Right lung (tissue), 10 donors: ENCODE measurements around the gene CLEC4M. TPM values are rescaled to one million over a fixed set of nuclear protein-coding genes. Genes with fewer than 3 reads are reported as not detected.

Experiments used
- DNase-seq, 2 donors: peaks; one replicate each; pipeline ENCODE4 v3.0.0-alpha.2; 2013
- long read RNA-seq, 8 donors: transcript quantifications; one replicate each; lab custom pipeline, GENCODE V29; 2026
- polyA plus RNA-seq, 5 donors: library from polyadenylated mRNA; unstranded; fragments of 120-200 nt; gene quantifications; one replicate each; pipeline versions ENCODE4 v1.2.1 to v1.2.3, GENCODE V29; 2013; ENCODE audit warnings: inconsistent platforms in 1 of 5, low replicate concordance in 1 of 5; ENCODE audit not compliant: insufficient read length in 5 of 5, insufficient read depth in 1 of 5

CLEC4M gene, protein sequence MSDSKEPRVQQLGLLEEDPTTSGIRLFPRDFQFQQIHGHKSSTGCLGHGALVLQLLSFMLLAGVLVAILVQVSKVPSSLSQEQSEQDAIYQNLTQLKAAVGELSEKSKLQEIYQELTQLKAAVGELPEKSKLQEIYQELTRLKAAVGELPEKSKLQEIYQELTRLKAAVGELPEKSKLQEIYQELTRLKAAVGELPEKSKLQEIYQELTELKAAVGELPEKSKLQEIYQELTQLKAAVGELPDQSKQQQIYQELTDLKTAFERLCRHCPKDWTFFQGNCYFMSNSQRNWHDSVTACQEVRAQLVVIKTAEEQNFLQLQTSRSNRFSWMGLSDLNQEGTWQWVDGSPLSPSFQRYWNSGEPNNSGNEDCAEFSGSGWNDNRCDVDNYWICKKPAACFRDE
- polyA plus RNA-seq, result 1 to 10 TPM in 3 of 5 donors, under 1 TPM in 2; 0.85 to 2.3 (median 1.4) TPM
- long read RNA-seq, donor 1, result 0 reads
- long read RNA-seq, donor 2, result 0 reads
- long read RNA-seq, donor 3, result 0 reads
- long read RNA-seq, donor 4, result 0 reads
- long read RNA-seq, donor 5, partial matches to known transcripts, result 5 of 6 reads
- long read RNA-seq, donor 5, other reads (novel, unspliced or antisense), result 0 of 6 reads
- long read RNA-seq, donor 6, result 0 reads
- long read RNA-seq, donor 7, result 0 reads
- long read RNA-seq, donor 8, partial matches to known transcripts, result 0 of 1 reads
- long read RNA-seq, donor 8, other reads (novel, unspliced or antisense), result 0 of 1 reads

DNA sequence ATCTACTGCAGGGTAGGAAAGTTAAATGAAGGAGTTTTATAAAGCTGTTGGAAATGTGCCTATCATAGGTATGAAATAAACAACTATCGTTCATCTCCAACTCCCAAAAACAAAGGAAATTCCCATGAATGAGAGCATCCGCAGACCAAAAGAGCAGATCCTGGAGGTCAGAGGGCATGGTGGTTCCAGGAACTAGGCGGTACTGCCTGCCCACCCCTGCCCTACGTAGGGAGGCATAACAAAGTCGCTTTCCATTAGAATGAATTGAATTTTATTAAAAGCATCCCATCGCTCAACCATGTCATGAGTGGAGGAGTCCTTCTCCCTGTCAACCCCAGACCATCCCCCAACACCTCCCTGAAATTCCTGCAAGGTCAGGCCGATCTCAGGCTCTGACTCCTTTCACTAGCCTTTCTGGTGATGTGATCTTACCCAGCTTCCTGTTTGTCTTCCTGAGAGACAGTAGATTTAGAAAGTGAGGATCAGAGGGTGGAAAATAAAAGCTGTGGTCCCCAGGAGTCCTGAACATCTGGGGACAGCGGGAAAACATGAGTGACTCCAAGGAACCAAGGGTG, at the start of gene CLEC4M:
Gene CLEC4M (plus strand): TSS at position 525 of the 575 bp plus-strand sequence. CDS start 24 bp downstream, at position 549.
- no peak for DNase-seq

DNA sequence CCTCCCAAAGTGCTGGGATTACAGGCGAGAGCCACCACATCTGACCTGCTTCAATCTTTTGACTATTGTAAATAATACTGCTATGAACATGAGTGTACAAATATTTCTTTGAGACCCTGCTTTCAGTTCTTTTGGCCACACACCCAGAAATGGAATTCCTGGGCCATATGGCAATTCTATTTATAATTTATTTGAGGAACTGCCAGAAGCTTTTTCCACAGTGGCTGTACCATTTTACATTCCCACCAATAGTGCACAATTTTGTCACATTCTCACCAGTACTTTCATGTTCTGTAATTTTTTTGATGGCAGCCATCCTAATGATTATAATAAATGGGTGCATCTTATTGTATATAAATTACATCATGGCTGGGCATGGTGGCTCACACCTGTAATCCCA, 47.4 kb upstream of the CLEC4M start:
- no peak for DNase-seq

DNA sequence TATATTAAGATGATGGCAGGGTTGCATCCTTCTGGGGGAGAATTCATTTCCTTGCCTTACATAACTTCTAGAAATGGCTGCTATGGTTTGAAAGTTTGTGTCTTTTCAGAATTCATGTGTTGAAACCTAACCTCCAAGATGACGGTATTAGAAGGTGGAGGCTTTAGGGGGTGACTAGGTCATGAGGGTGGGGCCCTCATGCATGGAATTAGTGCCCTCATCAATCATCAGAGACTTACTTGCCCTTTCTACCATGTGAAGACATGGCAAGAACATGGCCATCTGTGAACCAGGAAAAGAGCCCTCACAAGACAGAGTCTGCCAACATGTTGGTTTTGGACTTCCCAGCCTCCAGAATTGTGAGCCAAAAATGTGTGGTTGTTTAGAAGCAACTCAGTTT, 46.3 kb upstream of the CLEC4M start:
- no peak for DNase-seq

DNA sequence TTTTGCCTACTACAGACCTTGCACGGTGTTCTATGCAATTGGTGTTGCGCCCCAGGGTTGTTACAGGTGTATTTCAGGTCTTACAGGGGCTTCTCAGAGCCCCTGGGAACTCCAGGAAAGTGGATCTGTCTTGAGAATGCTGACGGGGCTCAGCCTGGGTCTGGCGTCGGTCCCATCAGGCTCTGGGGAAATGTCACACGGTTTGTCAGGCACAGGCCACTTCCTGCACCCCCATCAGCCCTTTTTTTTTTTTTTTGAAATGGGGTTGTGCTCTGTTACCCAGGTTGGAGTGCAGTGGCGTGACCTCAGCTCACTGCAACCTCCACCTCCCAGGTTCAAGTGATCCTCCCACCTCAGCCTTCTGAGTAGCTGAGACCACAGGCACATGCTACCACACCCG, 44.4 kb upstream of the CLEC4M start:
- DNase-seq, result no peak

DNA sequence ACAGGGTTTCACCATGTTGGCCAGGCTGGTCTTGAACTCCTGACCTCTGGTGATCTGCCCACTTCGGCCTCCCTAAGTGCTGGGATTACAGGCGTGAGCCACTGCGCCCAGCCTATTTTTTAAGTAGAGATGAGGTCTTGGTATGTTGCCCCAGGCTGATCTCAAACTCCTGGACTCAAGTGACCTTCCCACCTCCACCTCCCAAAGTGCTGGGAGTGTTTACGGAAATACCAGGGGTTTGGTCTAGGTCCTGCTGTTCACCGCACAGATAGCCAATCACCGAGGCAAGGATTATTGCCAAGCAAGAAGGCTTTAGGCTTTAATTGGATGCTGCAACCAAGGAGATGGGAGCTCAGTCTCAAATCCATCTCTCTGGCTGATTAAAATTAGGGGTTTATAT, 42.7 kb upstream of the CLEC4M start:
- DNase-seq, result no peak

DNA sequence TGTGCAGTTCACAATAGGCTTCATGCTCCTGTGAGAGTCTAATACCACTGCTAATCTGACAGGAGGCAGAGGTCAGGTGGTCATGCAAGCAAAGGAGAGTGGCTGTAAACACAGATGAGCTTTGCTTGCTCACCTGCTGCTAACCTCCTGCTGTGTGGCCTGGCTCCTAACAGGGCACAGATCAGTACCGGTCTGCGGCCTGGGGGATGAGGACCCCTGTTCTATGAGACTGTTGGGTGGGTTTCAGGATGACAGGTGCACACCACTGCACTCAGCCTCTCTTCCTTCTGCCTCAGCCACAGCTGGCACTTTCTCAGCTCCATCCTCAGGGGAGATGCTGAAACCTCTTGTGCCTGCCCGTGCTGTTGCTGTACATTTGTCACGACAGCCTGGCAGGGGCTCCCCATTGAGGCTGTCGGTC, 40.8 kb upstream of the CLEC4M start:
- no peak for DNase-seq

DNA sequence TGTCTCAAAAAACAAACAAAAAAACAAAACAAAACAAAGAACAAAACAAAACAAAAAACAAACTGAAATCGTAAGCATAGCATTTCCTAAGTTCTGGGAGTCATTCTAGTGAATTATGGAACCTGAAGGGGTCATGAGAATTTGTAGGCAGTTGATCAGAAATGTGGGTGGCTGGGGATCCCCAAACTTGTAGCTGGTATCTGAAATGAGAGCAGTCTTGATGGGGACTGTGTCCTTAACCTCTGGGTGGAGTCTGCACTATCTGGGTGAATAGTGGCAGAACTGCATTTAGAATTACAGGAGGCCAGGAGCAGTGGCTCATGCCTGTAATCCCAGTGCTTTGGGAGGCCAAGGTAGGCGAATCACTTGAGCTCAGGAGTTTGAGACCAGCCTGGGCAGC, 37.3 kb upstream of the CLEC4M start:
- DNase-seq, result no peak

DNA sequence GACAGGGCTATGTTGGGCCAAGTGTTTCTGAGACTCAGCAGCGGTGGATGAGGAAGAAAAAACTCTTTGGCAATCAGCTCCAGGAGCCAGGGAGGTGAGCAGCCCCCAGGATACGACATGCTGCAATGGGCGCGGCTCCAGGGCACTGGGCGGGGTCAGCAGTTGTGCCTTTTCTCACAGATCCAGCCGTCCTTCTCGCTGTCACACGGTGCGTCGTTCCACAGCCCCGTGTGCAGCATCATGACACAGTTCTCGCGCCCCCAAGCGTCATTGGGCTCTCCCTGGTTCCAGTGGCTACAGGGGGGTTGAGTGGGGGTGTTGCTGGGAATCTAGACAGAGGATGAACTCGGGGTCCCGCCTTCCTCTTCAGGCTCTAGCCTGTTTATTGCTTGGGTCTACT, 33.8 kb upstream of the CLEC4M start:
- DNase-seq, result no peak

DNA sequence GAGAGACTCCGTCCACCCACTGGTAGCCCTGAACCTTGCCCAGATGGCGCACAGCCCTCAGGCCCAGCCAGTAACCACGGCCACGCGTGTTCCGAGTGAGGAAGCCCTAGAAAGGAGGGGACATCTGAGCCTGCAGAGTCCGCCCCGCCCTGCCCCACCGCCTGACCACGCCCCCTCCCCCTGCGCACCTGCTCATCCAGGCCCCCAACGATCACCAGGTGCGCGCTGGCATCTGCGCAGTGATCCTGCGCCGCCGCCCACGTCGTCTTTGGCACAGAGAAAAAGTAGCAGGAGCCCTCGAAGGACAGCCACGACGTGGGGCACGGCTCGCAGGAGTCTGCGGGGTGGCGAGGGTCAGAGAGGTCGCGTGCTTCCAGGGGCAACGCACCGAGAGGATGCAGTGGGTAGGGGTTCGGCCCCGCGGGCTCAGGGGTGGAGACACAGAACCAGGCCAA, 33.2 kb upstream of the CLEC4M start:
- DNase-seq, result no peak

DNA sequence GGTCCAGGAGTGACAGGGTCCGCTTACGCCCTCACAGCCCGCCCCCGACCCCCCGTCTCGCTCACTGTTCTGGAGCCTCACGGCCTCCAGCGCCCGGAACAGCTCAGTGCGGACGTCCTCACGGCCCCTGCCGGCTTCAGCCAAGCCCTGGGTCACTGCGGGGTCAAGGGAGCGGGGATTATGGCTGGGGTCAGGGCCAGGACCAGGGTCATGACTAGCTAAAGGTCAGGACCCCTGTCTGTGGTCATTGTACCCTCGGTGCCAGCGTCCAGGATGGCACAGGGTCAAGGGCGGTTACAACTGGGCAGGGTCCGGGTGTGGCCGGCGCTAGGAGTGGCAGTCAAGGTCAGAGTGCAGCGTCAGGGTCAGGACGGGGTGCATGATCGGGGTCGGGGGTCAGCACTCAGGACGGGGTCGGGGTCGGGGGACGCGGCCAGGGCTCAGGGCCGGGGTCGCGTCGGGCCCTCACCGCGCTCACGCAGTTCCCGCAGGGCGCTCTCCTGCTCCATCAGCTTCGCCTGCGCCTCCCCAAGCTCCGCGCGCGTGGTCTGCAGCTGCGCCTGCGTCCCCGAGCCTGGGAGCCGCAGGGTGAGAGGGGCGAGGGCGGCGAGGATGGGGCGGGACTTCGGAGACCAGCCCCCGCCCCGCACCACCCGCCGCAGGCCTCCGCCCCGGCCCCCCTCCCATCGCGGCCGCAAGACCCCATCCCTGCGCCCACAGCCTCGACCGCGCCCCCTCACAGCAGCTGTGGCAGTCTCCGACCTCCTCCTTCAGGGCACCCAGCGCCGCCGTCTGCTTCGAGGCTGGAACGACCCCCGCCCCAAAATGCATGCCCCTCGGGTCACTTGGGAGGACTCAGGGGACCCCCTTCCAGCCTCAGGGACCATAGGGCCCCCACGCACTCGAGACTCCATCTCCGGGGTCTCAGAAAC, 32.5 kb upstream of the CLEC4M start:
- DNase-seq, result no peak

DNA sequence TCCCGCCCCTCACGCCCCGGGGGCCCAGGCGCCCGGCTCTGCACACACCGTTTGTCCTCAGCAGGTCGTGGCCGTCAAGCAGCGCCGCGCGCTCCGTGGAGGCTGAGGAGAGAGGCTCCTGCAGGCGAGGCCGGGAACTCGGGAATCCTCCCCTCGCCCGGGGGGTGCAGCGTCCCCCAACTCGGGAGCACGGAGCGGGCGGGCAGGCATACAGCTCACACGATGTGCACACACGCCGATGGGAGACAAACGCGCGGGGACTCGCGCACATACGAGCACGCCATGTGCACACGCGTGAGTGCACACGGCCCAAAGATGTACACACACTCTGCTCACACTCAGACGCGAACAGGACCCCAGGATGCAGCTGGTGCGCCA, 31.8 kb upstream of the CLEC4M start:
- DNase-seq, result no peak

DNA sequence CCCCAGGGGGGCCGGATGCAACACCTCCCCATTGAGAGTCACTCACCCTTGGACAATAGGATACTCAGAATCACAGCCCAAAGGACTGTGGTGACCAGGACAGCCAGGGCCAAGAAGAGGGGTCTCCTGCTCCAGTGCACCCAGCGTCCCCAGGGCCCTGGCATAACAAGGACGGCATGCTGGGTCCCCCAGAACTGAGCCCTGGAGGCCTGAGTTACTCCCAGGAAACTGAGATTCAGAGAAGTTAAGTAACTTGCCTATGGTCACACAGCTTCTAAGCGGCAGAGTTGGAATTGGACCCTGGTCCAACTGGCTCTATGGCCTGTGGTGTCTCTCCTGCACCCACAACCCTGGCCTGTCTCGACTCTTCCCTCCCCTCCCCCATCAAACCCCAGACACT, 31.4 kb upstream of the CLEC4M start:
- DNase-seq, result no peak

DNA sequence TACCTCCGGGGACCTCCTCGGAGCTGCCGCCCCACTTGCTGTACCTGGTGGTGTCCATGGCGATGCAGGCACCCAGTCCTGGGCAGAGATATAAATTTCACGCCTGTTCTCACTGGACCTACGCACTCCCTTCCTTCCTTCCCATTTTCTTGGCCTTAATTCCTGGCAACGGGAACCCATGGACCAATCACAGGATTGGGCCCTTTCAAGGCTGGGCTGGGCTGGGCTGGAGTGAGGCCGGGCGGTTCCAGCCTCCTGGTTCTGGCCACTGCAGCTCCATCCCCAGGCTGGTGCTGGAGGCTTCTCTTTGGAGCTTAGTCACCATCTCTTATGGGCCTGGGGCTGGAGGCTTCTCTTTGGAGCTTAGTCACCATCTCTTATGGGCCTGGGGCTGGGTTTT, 31.0 kb upstream of the CLEC4M start, which contains the start of gene CLEC4G:
Gene CLEC4G (minus strand): TSS at position 66 of the 400 bp plus-strand sequence. CDS start 8 bp downstream, at position 58.
- DNase-seq, result no peak

DNA sequence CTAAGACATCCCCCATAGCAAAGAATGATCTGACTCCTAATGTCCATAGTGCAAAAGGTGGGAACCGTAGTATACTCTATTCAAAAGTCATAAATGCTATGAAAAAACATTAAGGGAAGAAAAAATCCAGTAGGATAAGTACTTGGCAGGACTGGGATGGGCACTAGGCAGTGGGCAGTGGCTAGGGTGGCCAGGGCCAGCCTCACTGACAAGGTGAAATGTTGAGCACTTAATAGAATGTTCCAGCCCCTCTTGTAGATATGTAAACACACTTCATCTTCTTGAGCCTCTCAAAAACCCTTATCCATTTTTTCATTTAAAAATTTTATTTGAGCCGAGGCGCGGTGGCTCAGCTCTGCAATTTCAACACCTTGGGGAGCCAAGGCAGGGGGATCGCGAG, 29.7 kb upstream of the CLEC4M start:
- no peak for DNase-seq

DNA sequence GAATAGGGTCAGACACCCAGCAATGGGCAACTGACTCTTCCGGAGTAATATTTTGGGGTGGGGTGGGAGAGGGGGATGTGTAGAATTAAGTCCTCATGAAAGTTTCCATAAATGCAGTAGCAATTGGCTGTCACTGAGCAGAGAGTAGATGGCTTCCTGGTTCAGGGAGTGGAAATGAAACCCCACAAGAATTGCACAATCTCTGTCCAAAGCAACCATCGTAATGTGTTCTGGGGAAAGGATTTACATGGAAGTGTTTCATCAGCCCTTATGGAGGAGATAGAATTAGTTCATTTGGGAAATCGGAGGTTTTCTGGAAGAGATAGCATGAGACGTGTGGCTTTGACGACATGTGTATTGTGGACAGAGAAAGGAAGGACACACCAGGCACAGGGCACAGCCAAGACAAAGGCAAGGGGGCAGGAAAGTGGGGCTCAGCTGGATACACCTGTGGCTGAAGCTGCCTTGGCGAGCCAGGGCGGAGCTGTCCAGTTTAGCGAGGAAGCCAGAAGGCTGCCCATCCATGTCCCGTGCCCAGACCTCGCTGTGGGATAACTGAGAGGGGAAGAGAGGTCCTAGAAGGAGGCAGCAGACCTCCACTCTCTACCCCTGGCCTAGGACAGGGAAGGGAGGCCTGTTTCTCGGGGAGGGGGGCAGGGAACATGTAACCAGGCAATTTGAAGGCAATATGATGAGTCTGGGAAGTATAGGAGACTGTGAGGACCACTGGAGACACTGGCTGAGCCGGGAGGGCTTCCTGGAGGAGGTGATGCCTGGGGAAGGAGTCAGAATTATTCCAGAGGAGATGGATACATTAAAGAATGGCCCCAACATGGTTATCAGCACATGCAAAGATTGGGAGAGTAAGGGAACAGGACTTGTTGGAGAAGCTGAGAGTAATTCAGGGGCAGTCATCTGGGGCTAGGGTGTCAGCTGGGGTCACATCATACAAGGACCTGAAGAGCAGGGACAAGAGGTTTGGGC, 28.5 kb upstream of the CLEC4M start:
- peak in 1 of 2 donors; percentile 12 for DNase-seq

DNA sequence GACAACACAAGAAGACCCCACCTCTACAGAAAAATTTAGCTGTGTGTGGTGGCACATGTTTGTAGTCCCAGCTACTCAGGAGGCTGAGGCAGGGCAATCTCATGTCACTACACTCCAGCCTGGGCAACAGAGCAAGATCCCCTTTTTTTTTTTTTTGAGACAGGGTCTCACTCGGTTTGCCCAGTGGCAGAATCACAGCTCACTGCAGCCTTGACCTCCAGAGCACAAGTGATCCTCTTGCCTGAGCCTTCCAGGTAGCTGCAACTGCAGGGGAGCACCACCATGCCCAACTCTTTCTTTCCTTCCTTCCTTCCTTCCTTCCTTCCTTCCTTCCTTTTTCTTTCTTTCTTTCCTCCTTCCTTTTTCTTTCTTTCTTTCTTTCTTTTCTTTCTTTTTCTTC, 26.9 kb upstream of the CLEC4M start:
- no peak for DNase-seq

DNA sequence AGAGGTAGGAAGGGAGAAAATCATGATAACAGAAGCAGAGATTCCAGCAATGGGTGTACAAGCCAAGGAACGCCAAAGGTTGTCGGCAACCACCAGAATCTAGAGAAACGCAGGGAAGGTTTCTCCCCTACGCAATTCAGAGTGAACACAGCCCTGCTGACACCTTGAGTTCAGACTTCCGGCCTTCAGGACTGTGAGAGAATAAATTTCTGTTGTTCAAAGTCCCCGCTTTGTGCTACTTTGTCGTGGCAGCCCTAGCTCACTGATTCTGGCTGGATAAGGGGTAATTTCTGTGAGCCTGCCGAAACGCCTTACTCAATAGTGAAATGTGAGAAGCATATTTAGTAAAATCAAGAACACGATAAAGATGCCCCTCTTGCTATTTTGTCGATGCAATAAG, 25.8 kb upstream of the CLEC4M start:
- DNase-seq, result no peak

DNA sequence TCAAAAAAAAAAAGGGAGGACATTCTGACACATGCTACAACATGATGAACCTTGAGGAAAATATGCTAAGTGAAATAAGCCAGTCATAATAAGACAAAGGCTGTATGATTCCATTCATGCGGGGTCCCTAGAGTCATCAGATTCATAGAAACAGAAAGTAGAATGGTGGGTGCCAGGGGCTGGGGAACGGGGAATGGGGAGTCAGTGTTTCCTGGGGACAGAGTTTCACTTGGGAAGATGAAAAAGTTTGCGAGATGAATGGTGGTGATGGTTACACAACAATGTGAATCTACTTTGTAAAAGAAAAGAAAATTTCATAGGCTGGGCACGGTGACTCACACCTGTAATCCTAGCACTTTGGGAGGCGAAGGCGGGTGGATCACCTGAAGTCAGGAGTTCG, 25.0 kb upstream of the CLEC4M start:
- no peak for DNase-seq

DNA sequence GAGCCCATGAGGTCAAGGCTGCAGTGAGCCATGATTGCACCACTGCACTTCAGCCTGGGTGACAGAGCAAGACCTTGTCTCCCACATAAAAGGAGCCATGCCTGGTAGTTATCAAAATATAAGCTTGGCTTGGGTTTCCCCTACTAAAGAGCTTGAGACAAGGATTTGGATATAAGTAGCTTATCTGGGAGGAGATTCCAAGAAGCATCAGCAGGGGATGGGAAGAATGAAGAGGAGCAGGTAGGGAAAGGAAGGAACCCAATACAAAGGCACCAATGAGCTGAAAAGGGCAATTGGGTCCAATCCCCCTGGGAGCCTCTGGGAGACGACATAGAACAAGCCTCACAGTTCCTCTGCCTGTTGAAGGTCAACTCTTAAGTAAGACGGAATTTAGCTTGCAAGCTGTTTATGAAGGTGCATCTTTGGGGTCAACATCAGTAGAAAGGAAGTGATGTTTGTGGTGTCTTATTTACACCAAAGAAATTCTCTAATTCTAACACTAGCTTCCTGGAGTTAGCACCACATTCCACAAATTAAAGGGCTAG, 23.8 kb upstream of the CLEC4M start:
- DNase-seq, result no peak
